GM12801 (cell line): ENCODE data around the gene MED25.

Experiments
- TF ChIP-seq, protein P1 (sequence below): IDR thresholded peaks from one replicate; pipeline ENCODE4 v1.5.1; 2011; ENCODE audit warnings: control low read depth; ENCODE audit not compliant: insufficient read length; ENCODE audit errors: extremely low read depth

Gene MED25

GRCh38 chr19:49863254-49863934 is 45.3 kb downstream of the MED25 start:
- TF ChIP-seq, protein P1, sequence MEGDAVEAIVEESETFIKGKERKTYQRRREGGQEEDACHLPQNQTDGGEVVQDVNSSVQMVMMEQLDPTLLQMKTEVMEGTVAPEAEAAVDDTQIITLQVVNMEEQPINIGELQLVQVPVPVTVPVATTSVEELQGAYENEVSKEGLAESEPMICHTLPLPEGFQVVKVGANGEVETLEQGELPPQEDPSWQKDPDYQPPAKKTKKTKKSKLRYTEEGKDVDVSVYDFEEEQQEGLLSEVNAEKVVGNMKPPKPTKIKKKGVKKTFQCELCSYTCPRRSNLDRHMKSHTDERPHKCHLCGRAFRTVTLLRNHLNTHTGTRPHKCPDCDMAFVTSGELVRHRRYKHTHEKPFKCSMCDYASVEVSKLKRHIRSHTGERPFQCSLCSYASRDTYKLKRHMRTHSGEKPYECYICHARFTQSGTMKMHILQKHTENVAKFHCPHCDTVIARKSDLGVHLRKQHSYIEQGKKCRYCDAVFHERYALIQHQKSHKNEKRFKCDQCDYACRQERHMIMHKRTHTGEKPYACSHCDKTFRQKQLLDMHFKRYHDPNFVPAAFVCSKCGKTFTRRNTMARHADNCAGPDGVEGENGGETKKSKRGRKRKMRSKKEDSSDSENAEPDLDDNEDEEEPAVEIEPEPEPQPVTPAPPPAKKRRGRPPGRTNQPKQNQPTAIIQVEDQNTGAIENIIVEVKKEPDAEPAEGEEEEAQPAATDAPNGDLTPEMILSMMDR, result no peak

GRCh38 chr19:49863935-49864320 is 45.8 kb downstream of the MED25 start:
- TF ChIP-seq, protein P1, result no peak

GRCh38 chr19:49864890-49865289 is 46.8 kb downstream of the MED25 start:
- TF ChIP-seq, protein P1, result no peak

DNA sequence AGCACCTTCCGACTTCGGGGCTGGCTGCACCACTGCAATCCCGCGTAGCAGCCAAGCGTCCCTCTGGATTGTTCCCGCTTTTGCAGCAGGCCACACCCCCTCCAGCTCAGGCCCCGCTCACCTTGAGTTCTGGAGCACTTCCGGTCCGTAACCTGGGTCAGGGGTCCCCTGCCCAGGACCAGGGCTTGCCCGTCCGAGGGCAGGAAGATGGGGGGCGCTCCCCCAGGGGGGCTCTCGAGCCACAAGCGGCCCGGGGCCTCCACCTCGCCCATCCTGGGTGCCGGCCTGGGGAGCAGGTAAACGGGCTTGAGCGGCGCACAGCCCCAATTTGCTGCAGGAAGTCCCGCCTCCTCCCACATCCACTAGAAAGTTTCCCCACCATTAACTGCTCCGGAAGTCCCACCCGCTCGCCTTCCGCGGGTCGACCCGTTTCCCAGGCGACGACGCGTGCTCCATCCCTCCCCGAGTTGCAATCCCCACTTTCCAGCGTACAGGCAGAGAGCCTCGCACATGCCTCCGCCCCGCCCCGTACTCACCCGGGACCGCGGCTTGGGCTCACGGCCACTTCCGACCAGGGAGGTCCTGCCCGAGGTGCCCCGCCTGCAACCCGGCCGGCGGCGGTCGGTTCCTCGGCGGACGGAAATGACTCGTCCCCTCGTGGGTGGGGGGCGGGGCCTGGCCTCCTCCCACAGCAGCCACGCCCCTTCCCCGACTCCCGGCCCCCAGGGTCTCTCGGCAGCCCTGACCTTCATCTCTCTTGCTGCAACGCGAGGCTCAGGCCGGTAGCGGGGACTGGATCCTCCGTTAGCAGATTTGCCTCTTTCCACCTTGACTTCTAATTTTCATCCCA is 49.1 kb downstream of the MED25 start, which contains the start of gene PNKP:
Gene PNKP, minus strand, starts transcription at position 644 of the 850 bp plus-strand sequence. Its CDS starts 372 bp downstream, at position 272.
- TF ChIP-seq, protein P1, result no peak

DNA sequence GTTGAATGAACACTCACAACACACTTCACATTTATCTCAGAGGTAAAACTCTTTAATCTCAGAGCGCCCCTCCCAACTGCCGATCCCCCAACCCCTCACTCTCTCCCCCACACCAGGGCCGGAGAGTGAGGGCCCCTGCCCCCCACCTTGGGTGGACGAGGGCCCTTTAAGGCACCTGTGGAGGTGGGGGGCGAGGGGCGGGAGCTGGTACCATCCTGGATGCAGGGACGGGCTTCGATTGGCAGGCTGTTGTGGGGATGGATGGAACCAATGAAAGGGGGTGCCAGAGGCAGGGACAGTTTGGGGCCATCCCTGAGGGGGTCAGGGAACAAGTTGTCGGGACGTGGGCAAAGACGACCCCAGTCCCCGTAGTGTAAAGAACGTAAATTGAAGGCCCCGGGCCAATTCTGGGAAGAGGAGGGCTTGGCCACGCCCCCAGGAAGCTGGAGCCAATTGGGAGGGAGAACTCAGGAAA is 51.0 kb downstream of the MED25 start:
- TF ChIP-seq, protein P1, result no peak

DNA sequence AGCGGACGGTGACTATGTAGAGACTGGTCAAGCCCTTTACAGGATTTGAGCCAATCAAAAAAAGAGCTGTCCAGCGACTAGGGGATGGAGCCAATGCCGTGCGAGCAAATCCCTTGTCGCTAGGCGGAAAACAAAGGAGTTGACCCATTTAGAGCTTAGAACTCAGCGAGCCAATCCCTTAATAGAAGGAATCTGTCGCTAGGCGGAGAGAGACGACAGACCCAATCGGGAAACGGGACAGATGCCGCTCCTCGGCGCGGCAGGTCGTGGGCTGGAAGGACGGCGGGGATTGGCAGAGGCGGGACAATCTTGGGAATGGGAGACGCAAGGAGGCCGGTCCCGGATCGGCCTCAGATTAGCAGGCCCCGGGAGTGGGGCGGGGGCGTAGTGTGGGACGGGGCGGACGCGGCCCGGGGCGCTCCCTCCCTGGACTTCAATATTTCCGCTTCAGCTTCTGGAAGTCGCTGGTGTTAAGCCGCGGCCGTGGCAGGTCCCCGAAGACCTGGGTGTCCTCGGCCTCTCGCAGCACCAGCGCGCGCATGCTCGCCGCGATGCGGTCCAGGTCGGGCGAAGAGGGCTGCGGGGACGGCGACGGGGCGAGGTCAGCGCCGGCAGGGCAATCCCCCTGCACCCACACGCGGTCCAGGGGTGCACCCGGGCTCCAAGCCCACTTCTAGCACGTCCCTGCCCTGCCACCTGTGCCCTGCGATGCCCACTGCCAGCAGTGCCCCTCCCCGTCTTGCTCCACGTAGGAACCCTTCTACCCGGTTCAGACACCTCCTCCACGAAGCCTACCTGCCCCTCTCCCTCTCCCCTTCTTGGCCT is 51.6 kb downstream of the MED25 start:
- TF ChIP-seq, protein P1, result no peak
